ENCODE results near the gene POMGNT2.

The POMGNT2 gene

DNA sequence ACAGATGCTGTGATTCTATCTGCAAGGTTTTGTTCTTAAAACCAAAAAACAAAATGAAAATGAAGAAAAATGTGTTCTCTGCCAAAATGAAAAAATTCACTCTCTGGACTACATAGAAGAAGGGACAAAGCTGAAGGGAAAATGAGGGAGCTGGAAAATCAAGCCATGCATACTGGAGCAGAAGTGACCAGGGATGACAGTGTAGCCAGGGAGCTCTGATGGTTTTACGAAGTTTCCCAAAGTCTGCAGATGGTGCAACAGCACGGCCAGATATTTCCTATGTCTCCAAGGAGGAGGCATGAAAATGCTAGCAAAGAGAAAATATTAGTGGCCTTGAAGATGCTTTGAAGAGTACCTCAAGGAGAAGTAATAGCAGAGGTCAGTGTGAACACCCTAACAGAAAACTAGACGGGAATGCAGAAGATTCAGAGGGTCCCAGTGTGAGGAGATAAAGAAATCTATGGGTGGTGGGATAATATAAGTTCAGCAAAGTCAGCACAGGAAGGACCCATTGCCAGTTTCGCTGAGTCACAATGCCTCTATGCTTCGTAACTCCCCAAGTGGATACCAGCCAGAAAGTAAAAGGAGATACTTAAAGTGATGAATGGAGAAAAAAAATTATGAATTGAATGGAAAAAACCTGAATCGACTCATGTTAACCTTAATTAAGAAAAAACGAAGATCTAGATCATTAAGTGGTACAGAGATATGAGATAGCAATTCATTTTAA lies 39.0 kb upstream of the POMGNT2 start:
- TF ChIP-seq, protein P1, sequence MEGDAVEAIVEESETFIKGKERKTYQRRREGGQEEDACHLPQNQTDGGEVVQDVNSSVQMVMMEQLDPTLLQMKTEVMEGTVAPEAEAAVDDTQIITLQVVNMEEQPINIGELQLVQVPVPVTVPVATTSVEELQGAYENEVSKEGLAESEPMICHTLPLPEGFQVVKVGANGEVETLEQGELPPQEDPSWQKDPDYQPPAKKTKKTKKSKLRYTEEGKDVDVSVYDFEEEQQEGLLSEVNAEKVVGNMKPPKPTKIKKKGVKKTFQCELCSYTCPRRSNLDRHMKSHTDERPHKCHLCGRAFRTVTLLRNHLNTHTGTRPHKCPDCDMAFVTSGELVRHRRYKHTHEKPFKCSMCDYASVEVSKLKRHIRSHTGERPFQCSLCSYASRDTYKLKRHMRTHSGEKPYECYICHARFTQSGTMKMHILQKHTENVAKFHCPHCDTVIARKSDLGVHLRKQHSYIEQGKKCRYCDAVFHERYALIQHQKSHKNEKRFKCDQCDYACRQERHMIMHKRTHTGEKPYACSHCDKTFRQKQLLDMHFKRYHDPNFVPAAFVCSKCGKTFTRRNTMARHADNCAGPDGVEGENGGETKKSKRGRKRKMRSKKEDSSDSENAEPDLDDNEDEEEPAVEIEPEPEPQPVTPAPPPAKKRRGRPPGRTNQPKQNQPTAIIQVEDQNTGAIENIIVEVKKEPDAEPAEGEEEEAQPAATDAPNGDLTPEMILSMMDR (IDR thresholded peaks at IDR 0.05; ENCODE audit: insufficient read depth, low read depth, low read length, missing control alignments): no peak
- H3K4me3 ChIP-seq (ENCODE audit: low read depth, low read length): no peak overlapping the region
- DNase-seq (ENCODE audit: low read depth): no peak

DNA sequence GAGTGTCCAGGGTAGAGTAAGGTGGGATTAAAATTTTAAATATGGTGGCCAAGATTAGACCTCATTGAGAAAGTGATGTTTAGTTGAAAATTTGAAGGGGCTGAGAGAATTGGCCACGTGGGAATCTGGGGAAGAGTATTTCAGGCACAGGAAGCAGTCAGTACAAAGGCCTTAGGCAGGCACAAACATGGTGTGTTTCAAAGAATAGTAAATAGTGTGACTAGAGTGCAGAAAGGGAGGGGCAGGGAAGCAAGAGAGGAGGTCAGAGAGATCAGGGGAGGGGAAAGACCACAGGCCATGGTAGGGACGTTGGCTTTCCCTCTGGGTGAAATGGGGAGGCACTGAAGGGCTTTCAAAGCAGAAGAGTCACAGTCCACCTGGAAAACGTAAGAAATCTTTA lies 36.6 kb upstream of the POMGNT2 start:
- TF ChIP-seq, protein P1 (IDR thresholded peaks at IDR 0.05; ENCODE audit: insufficient read depth, low read depth, low read length, missing control alignments): no peak
- H3K4me3 ChIP-seq (ENCODE audit: low read depth, low read length): no peak overlapping the region
- no peak for DNase-seq (ENCODE audit: low read depth)

DNA sequence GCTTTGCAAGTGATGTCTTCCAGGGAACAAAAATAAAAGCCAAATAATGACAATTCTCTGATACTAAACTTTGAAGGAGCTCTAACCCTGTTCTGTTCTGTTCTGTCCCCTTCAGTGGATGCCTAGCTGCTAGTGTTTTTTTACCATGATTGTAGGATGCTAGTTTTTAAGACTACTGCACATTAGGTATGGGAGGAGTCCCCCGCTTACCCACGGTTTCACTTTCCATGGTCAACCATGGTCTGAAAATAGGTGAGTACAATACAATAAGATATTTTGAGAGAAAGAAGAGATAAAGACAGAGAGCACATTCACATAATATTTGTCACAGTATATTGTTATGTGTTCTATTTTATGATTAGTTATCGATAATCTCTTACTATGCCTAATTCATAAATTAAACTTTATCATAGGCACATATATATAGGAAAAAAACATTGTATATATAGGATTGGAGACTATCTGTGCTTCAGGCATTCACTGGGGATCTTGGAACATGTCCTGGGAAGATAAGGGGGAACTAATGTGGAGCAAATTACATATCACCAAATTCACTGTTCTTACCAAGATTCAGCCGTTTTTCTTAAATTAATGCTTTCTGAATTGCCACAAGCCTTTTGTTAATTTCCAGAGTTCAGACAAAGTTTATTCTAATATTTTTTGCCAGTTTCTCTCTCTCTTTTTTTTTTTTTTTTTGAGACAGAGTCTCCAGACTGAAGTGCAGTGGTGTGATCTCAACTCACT lies 32.8 kb upstream of the POMGNT2 start:
- TF ChIP-seq, protein P1 (IDR thresholded peaks at IDR 0.05; ENCODE audit: insufficient read depth, low read depth, low read length, missing control alignments): no peak
- DNase-seq (ENCODE audit: low read depth): peak; percentile 16
- H3K4me3 ChIP-seq (ENCODE audit: low read depth, low read length): no peak overlapping the region

DNA sequence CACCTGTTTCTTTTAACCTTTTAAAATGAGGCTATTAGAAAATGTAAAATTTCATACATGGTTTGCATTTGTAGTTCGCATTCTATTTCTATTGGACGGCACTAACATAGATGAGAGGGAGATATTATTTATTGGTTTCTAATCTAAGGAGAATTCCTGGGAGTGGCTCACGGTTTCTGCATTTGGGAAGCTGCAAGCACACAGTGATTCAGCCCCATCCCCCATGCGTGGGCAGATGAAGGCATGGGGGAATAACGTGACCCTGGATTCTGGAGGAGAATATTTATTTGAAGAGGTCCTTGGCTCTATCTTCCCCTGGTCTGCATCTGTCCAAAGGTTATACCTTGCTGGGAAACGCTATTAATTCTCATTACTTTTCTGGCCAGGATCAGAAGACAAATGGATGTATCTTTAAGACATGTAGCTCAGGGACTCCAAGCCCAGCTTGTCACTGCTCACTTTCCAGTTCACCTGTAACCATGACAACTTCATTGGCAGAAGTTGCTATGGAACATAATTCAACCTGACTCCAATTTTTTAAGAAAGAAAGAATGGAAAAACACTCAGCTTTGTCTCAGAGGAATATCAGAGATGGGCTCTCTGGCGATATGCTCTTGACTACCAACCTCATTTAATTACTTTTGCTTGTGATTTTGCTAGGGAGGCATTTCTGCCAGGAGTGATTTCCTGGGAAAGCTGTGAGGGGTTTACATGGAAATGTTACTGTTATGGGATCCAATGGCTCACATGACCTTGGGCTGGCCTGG lies 27.2 kb upstream of the POMGNT2 start:
- no peak for DNase-seq (ENCODE audit: low read depth)
- TF ChIP-seq, protein P1 (IDR thresholded peaks at IDR 0.05; ENCODE audit: insufficient read depth, low read depth, low read length, missing control alignments): no peak
- no peak overlapping the region for H3K4me3 ChIP-seq (ENCODE audit: low read depth, low read length)

DNA sequence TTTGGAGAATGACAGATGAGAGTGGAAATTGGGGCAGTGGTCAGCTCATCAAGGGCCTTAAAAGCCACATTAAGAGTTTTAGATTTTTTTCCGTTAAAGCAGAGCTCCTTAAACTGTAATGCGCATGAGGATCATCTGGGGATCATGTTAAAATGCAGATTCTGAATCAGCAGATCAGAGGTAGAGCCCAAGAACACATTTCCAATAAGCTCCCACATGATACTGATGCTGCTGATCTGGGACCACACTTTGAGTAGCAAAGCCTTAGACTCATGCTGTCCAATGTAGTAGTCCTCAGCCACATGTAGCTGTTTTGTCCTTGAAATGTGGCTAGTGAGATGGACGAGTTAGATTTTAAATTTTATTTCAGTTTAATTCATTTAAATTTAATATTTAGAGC lies 26.3 kb upstream of the POMGNT2 start:
- no peak for DNase-seq (ENCODE audit: low read depth)
- TF ChIP-seq, protein P1 (IDR thresholded peaks at IDR 0.05; ENCODE audit: insufficient read depth, low read depth, low read length, missing control alignments): no peak
- H3K4me3 ChIP-seq (ENCODE audit: low read depth, low read length): no peak overlapping the region

DNA sequence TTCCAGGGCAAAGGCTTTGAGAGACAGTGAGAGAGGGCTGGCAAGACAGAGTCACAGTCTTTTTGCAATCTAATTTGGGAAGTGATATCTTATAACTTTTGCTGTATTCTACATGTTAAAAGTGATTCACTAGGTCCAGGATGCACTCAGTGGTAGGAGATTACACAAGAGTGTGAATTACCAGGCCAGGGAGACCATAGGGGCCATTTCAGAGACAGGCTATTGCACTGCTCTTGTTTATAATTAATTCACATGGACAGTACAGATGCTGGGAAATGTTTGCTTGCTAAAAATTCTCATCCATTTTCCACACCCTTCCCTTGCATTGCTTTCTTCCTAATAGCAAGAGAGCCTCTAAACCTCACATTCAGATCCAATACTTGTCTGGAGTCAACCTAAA lies 22.6 kb upstream of the POMGNT2 start:
- no peak overlapping the region for H3K4me3 ChIP-seq (ENCODE audit: low read depth, low read length)
- DNase-seq (ENCODE audit: low read depth): no peak
- TF ChIP-seq, protein P1 (IDR thresholded peaks at IDR 0.05; ENCODE audit: insufficient read depth, low read depth, low read length, missing control alignments): no peak

Measured in GM12865 (cell line).